T-helper 22 cell (primary cell): ENCODE measurements around the gene DPH5.
A peak's percentile ranks its signal among the peaks of the same experiment; 100 is the strongest.

Experiments
- DNase-seq: peaks from one replicate; pipeline ENCODE4 v3.0.0-alpha.2; 2020; ENCODE audit warnings: low read depth

DPH5 gene

DNA sequence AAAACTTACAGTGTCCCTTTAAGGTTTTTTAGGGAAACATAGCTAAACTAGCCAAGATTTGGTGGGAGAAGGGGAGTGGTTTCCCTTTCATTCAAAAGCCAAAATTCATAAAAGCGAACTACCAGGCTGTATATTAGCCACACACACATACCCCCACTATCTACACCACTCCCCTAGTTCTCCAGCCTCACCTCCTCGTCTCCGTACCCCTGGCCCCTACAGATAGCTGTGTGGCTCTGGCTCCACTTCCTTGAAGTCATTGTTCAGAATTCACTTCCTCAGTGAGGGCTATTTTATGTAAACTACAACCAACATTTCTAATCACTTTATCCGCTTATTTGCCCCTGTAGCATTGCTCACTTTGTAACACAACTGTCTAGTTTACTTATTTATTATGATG lies 5.3 kb upstream of the DPH5 start:
- no peak for DNase-seq

GRCh38 chr1:101029184-101029583 lies 3.6 kb upstream of the DPH5 start:
- no peak for DNase-seq

DNA sequence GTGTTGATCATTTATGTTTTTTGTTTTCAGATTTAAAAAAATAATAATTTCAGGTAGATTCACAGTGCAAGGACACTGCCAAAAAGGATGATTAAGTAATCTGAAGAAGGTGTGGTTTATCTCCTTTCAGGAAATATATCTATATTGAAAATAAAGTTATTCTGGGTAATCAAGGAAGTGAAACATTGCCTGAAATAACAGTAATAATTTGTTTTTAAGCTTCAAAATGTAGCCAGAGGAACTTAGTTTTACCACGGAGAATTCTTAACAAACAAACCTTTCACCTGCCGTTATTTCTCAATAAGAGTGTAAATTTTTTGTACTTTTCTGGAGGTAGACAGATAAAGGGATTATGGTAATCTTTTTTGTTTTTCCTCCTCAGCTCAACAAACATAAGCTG lies 2.9 kb upstream of the DPH5 start:
- DNase-seq = no peak

GRCh38 chr1:101027194-101027772 lies 1.7 kb upstream of the DPH5 start:
- no peak for DNase-seq

DNA sequence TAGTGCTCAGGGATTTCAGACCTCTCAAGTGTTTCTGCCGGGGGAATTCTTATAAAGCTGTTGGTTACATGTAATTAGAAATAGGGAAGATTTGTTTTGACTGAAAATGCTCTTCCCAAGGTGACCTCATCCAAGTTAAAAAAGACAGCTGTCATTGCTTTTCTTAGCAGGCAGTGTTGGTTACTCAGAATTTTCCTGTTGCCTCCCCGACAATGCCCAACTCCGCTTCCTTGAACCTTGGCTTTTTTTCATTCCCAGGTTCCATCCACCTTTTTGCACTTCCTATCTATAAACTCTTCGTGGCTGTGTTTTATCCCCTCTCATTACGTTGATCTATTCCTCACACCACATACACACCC lies 825 bp upstream of the DPH5 start:
- DNase-seq = no peak

DNA sequence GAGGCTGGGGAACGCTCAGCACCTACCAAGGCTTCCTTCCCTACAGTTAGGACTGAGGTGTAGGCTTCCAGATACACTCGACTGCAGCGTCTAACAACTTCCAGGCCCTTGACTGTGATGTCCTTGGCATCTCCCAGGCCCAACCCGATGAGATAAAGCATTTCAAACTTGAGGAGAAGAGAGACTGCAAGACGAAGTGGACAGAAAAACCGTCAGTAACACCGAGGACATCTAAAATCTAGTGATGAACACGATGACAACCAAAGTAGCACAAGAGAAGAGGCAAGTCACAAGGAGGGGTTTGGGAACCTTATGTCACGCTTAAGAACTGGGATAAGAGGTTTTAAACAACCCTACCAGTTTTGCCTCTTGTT lies 314 bp downstream of the DPH5 start:
- no peak for DNase-seq

DNA sequence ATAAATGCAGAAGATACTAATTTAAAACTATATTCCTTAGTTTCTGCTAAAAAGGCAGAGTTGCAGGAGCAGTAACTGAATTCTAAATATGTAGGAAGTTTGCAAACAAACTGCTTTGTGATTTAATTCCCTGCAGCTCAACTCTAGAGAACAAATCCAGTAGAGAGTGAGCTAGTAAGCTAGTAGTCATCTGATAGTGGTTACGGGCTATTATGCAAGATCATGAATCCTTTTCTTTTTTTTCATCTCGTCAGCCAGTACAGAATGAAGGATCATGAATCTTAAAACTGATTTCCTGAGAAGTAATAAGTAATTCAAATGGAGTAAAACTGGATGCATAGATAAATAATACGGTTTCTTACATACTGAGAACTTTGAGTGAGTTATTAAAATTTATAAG lies 3.3 kb downstream of the DPH5 start:
- DNase-seq = no peak

GRCh38 chr1:101017448-101017847 lies 8.1 kb downstream of the DPH5 start:
- no peak for DNase-seq

DNA sequence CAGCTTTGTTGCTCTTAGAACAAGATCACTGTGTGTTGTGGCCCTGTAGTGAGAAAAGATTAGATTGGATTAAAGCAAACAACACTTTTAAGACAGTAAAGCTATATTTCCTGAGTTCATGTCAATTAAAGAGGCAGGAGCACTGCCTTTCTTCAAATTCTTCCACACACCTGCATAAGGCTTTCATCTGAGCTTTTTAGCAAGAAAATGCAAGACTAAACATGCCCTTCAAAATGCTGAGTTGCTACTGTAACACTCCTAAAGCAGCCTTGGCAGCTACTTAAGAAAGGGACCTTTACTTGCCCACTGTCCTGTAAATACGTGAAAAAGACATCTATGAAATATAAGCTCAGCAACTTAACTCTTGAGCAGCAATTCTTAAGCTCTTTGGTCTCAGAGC lies 11.8 kb downstream of the DPH5 start:
- DNase-seq = no peak

DNA sequence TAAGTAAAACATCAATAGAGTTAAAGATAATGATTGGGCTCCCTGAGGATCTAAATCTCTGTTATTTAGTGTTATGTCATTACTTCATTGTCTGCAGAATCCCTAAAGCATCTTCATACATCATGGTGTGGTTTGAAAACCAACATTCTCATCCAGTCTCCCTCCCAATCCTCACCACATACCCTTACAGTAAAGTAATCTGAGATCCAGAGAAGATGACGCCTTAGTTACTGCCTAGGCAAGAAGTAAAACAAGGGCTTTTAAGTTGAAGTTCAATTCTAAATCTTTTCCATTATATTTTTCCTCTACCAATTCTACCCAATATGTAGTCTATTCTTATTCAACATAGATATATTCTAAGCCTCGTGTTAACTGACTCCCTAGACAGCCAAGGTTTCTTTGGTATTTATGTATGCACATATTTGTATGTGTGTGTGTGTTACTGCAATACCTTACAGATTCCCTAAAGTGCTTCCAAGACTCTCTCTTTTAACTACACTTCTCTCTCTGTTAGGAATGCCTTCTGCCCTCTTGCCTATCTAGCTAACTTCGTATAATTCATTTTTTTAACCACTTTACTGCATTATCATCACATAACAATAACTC lies 17.3 kb downstream of the DPH5 start:
- no peak for DNase-seq

GRCh38 chr1:101006553-101006952 lies 19.0 kb downstream of the DPH5 start:
- no peak for DNase-seq

GRCh38 chr1:101005871-101006270 lies 19.7 kb downstream of the DPH5 start:
- DNase-seq = peak; percentile 4

GRCh38 chr1:101005183-101005582 lies 20.4 kb downstream of the DPH5 start:
- no peak for DNase-seq

DNA sequence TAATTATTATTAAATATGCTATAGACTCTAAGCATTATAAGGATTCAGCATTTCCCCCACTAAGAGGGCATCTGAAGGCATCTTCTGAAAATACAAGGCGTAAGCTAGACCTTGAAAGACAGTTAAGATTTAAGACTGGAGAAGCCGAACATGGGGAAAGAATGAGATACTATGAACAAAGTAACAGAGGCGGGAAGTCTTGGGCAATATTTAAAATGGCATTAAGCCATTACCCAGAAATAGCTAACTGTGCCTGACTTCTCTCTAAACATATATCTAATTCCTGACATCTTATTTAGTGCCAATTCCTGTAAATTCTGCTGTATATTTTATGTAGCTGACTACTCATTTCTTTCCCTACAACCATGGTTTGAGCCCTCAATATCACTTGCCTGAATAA lies 20.9 kb downstream of the DPH5 start:
- DNase-seq = no peak

- DNase-seq = no peak
Measured at GRCh38 chr1:101004061-101004460, 21.5 kb downstream of the DPH5 start.

DNA sequence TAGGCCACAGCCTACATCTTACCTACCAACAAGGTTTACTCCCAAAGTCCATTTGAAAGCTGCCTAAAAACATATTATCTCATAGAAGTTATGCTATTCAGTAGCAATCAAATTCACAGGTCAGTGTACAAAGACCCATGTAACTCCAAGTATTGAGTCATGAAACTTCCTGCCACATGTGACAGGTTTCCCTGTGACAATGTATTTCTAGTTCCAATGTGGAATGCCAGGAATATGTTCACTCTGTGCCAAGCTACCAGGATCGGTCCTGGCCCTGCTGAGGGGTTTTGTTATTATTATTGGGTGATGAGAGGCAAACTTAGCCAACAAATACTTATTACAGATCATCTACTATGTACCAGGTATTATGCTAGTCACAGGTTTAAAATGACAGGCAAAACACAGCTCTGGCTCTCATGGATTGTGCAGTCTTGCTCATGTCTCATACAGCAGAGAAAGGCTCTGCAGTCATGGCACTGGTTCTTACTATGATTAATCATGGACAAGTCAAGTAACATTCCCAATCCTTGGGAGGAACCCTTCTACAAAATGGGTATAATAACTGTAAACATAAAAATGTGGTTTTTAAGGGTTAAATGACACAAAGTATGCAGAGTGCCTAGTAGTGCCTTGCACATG lies 22.5 kb downstream of the DPH5 start:
- no peak for DNase-seq

DNA sequence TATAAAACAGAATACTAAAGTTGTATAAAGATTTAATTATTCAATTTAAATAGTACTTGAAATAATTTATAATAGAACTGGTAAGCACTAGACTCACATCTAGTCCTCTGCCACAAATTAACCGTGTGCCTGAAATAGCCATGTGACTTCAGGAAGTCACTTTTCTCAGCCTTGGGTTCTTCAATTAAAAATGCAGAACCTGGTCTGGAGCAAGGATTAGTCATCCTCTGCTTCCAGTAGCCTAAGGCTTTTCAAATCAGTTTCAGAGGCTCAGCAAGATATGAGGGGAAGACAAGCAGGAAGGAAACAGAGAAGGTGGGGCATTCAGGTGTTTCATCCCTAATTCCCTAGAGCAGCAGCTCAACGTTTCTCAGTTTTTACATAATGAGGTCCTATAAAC lies 23.0 kb downstream of the DPH5 start:
- DNase-seq = no peak

- no peak for DNase-seq
Measured at GRCh38 chr1:101000131-101000873, 25.3 kb downstream of the DPH5 start.

DNA sequence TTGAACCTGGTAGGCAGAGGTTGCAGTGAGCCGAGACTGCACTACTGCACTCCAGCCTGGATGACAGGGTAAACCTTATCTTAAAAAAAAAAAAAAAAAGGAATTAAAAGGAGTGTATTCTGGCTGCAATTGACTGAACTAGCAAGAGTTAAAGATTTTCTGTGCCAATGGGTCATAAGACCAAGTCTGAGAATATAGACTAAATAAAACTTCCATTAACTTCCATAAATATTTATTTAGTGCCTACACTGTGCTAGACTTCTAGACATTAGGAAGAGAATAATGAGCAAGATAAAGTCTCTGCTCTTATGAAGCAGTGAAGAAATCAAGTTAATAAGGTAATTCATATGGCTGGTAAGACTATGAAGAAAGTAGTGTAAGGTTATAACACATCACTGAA lies 27.2 kb downstream of the DPH5 start:
- DNase-seq = no peak

DNA sequence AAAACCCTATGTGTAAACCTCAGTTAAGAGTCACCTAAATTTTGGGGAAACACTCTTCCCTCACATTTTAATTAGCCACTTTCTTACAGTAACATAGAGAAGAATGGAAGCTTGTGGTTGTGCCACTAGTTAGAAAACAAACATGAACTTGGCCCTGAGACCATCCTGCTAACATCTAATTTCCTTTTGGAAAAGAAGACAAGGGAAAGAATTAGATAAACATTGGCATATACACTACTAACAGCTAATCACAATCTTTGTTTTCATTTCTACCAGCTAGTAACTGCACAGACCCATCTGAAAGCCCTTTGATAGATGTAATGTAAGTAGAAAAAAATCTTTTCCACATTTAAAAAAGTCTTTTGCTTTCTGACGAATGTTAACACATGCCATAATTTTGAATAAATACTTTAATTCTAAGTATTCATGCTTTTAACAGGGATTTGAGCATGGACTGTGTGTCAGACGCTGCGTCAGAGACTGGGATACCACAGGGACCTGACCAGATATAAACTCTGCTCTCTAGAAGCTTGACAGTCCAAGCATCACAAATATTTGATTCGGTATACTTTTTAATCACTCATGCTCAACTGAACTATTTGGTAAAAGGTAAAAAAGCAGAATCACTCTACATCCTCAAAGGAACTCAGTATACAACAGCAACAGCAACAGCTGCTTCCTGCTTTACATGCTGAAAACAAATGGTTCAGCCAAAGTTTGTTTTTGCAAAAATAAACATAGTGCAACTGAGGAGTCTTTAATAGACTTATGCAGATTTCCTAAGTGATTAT lies 30.2 kb downstream of the DPH5 start:
- no peak for DNase-seq

DNA sequence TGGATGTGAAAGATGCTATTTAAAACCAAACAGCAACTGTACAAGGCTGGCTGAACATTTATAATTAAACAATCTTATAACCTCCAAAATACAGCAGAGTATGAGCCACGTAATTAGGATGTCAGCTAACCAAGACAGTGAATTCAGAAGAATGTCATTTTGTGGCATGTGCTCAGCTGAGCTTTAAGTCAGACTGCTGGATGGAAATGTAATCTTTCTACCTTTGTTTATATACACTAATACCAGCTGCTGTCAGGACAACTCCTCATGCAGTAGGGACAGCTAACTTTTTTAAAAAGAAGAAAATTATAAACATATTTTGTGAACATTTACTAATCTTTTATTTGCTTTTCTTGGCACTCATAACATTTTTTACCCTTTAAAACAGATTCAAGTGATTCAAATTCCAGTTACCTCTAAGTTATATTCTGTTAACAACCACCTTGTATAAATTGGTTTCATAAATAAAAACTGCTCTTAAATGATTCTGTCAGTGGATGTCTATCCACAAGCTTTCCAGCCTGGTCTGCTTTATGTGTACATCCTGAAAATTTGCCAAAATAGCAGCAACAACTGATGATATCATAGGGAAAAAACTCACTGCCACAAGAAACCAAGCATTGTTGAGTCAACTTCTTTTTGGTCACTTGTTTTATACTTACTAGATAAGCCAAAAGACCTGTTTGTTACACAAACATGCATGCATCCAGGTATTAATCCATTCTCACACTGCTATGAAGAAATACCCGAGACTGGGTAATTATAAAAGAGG lies 36.1 kb downstream of the DPH5 start:
- no peak for DNase-seq

GRCh38 chr1:100988121-100988520 lies 37.5 kb downstream of the DPH5 start:
- DNase-seq = no peak
